ENCODE data around the gene AIP.

The AIP gene

DNA sequence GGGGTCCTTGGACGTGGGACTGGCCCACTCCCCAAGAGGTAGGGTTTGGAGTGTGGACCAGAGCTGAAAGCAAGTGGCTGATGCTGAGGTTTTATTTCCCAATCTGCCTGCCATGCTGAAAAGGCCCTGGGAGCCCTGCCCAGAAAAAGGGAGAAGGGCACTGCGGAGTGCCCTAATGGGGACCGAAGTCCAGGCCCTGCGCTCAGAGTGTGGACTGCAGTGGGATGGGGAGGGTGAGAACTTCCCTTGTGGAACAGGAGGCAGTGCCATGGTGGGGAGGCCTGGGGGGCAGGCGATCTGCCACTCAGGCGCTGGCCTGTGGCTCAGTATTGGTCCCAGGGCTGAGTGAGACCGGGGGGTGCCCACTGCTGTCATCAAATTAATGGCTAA lies 34.6 kb upstream of the AIP start:
- no peak for DNase-seq

DNA sequence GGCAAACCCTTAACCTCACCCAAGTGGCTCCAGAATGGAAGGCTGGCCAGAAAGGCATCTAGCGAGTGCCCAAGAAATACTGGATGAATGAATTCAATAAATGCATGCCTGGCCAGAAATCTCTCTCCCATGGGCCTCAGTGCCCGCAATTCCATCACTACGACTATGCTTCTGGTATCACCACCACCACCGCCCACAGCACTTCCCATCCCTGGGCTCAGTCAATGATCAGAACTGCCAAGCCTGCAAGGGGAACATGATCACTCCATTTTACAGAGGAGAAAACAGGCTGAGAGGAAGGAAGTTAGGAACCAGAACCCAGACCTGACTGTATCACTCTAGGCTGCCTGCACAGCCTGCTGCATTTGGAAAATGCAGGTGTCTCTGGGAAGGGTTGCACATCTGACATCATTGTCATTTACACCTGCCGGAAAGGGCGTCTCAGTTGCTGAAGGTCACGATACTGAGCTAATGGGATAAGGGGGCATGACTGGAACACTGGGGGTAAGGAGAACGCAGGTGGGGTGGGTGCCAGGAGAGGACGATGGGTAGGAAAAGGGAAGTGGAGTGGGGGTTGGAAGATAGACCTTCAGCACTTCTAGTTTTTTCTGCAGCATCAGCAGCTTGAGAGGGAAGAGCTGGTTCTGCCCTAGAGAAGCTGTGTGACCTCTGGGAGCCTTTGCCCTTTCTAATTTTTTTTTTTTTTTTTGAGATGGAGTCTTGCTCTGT lies 33.5 kb upstream of the AIP start:
- no peak overlapping the region for H3K4me3 ChIP-seq (ENCODE audit: low read depth, low read length)
- no peaks in the 10 kb centered on the region for H3K36me3 ChIP-seq
- no peaks in the 10 kb centered on the region for H3K27me3 ChIP-seq (ENCODE audit: insufficient read depth, low read depth, severe bottlenecking)
- no peak overlapping the region for H3K27ac ChIP-seq
- H3K9me3 ChIP-seq (ENCODE audit: severe bottlenecking), result no peaks in the 10 kb centered on the region
- TF ChIP-seq, protein P1, sequence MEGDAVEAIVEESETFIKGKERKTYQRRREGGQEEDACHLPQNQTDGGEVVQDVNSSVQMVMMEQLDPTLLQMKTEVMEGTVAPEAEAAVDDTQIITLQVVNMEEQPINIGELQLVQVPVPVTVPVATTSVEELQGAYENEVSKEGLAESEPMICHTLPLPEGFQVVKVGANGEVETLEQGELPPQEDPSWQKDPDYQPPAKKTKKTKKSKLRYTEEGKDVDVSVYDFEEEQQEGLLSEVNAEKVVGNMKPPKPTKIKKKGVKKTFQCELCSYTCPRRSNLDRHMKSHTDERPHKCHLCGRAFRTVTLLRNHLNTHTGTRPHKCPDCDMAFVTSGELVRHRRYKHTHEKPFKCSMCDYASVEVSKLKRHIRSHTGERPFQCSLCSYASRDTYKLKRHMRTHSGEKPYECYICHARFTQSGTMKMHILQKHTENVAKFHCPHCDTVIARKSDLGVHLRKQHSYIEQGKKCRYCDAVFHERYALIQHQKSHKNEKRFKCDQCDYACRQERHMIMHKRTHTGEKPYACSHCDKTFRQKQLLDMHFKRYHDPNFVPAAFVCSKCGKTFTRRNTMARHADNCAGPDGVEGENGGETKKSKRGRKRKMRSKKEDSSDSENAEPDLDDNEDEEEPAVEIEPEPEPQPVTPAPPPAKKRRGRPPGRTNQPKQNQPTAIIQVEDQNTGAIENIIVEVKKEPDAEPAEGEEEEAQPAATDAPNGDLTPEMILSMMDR (IDR thresholded peaks at IDR 0.05; ENCODE audit: low read depth, low read length), result no peak
- DNase-seq, result no peak

More for the DNA sequence above, 34.6 kb upstream of the AIP start:
- TF ChIP-seq, protein P1 (IDR thresholded peaks at IDR 0.05; ENCODE audit: low read depth, low read length), result no peak
- H3K27me3 ChIP-seq (ENCODE audit: insufficient read depth, low read depth, severe bottlenecking), result no peaks in the 10 kb centered on the region
- H3K36me3 ChIP-seq, result no peaks in the 10 kb centered on the region
- no peaks in the 10 kb centered on the region for H3K9me3 ChIP-seq (ENCODE audit: severe bottlenecking)
- H3K4me3 ChIP-seq (ENCODE audit: low read depth, low read length), result no peak overlapping the region
- H3K27ac ChIP-seq, result no peak overlapping the region

DNA sequence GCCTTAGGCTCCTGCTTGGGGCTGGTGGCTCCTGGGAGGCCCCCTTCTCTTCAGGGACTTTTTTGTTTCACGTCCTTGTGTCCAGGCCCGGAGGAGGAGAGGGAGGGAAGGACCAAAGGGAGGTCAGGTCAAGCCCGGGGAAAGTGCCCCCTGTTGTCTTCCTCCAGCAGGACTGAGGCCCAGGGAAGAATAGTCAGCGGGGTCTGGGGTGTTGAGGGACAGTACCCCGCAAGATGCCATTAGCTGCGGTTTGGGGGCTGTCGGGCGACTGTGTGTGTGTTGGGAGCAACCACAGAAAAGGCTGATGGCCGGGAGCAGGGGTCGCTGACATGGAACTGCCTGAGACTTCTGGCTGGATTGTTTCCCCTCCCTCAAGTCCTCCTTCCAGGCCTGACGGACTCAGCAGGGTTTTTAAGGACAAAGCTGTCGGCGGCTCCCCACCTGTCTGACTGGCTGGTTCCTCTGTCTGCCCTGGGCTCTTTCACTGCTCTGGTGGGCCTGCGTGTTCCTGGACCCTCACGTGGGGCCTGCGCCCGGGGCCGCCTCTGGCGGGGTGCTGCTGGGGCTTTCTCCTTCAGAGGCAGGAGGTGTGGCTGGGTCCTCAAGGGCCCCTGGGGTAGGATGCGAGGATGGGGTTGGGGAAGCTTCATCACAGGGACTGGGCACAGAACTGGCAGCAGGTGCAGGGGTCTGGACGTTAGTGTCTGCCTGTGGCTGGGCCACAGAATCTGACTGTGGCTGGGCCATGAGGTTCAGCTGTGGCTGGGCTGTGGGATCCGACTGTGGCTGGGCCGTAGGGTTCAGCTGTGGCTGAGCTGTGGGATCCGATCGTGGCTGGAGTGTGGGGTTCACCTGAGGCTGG lies 31.8 kb upstream of the AIP start:
- H3K36me3 ChIP-seq, result no peaks in the 10 kb centered on the region
- no peak for DNase-seq
- no peaks in the 10 kb centered on the region for H3K27me3 ChIP-seq (ENCODE audit: insufficient read depth, low read depth, severe bottlenecking)
- H3K9me3 ChIP-seq (ENCODE audit: severe bottlenecking), result no peaks in the 10 kb centered on the region
- no peak overlapping the region for H3K4me3 ChIP-seq (ENCODE audit: low read depth, low read length)
- H3K27ac ChIP-seq, result no peak overlapping the region
- TF ChIP-seq, protein P1 (IDR thresholded peaks at IDR 0.05; ENCODE audit: low read depth, low read length), result no peak

DNA sequence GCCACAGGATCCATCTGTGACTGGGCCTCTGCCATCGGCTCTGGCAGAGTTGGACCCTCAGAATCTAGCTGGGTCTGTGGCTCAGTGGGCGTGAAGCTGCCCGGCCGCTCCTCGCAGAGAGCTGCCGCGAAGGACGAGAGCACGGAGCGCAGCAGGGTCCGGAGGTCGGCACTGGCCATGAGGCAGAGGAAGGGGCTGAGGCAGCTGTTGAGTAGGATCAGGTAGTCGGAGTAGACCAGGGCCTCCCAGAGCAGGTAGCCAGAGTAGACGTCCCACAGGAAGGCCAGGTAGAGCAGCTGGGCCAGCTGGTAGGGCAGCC lies 31.2 kb upstream of the AIP start:
- H3K27me3 ChIP-seq (ENCODE audit: insufficient read depth, low read depth, severe bottlenecking), result no peaks in the 10 kb centered on the region
- DNase-seq, result no peak
- H3K9me3 ChIP-seq (ENCODE audit: severe bottlenecking), result no peaks in the 10 kb centered on the region
- TF ChIP-seq, protein P1 (IDR thresholded peaks at IDR 0.05; ENCODE audit: low read depth, low read length), result no peak
- no peak overlapping the region for H3K4me3 ChIP-seq (ENCODE audit: low read depth, low read length)
- H3K36me3 ChIP-seq, result no peaks in the 10 kb centered on the region
- no peak overlapping the region for H3K27ac ChIP-seq

DNA sequence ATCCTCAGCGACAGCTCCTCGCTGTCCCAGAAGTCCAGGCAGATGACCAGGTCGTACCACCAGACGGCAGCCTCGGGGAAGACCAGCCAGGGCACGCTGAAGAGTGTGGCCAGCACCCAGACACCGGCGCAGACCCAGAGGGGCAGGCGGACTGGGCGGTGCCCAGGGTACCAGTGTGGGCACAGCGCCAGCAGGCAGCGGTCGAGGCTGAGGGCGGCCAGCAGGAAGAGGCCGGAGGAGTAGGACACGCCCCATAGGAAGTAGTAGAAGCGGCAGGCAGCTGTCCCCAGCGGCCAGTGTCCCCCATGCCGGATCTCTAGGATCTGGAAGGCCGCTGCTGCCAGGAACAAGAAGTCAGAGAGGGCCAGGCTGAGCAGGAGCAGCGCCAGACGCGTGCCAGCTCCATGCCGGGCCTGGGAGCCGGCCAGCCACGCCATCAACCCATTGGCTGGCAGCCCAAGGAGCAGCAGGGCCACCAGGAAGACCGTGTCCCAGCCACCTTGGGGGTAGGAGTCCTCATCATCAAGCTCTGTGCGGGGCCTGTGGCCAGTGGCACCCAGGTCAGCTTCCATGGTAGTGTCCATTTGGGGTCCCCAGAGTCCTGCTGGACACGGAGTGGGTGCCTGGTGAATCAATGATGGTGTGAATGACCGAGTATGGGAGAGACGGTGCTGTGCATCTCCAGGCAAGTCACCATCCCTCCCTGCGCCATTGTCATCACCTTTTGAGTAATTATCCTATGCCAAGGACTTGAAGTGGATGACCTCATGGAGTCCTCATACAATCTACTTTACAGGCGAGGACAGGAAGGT lies 30.5 kb upstream of the AIP start, which contains the start of gene GPR152:
Gene GPR152, minus strand, starts transcription at position 589 of the 812 bp plus-strand sequence. Its CDS starts 5 bp downstream, at position 584.
- TF ChIP-seq, protein P1 (IDR thresholded peaks at IDR 0.05; ENCODE audit: low read depth, low read length), result no peak
- Histone ChIP-seq H3K27me3 (ENCODE audit: insufficient read depth, low read depth, severe bottlenecking) (no peaks in the 10 kb centered on the region), H3K36me3 (no peaks in the 10 kb centered on the region), H3K9me3 (ENCODE audit: severe bottlenecking) (no peaks in the 10 kb centered on the region), H3K4me3 (ENCODE audit: low read depth, low read length) (no peak within 1 kb of the TSS), H3K27ac (no peak within 1 kb of the TSS)
- no peak for DNase-seq

Measured in WERI-Rb-1 (cell line).